ENCODE results near the gene TPSD1. TPM values are rescaled to one million over a fixed set of nuclear protein-coding genes. Genes with fewer than 3 reads are reported as not detected.

TPSD1 gene
- total RNA-seq, 1 donor from 2014 or later: not detected

DNA sequence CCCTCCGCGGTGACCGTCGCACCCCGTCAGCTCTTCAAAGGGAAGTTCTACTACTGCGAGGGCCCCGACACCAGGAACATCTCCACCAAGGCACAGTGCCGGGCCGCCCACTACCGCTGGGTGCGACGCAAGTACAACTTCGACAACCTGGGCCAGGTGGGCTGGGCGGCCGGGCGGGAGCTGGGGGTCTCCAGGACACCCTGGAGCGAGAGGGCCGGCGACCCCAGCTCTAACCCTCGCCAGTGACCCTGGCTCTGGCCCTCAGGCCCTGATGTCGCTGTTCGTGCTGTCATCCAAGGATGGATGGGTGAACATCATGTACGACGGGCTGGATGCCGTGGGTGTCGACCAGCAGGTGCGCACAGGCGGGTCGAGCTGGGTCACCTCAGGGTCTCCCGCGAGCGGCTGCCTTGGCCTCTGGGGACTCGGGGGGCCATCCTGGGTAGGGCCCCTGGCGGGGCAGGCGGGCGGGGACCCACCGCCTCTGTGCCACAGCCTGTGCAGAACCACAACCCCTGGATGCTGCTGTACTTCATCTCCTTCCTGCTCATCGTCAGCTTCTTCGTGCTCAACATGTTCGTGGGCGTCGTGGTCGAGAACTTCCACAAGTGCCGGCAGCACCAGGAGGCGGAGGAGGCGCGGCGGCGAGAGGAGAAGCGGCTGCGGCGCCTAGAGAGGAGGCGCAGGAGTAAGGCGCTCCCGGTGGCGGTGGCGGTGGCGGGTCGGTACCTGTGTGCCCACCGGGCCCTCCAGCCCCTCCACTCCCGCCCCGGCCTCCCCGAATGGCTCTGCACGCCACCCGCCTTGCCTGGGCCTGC lies 44.2 kb upstream of the TPSD1 start:
- TF ChIP-seq, protein P1, sequence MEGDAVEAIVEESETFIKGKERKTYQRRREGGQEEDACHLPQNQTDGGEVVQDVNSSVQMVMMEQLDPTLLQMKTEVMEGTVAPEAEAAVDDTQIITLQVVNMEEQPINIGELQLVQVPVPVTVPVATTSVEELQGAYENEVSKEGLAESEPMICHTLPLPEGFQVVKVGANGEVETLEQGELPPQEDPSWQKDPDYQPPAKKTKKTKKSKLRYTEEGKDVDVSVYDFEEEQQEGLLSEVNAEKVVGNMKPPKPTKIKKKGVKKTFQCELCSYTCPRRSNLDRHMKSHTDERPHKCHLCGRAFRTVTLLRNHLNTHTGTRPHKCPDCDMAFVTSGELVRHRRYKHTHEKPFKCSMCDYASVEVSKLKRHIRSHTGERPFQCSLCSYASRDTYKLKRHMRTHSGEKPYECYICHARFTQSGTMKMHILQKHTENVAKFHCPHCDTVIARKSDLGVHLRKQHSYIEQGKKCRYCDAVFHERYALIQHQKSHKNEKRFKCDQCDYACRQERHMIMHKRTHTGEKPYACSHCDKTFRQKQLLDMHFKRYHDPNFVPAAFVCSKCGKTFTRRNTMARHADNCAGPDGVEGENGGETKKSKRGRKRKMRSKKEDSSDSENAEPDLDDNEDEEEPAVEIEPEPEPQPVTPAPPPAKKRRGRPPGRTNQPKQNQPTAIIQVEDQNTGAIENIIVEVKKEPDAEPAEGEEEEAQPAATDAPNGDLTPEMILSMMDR (IDR thresholded peaks at IDR 0.05; ENCODE audit: unreplicated experiment): no peak
- Mint-ChIP-seq H3K27ac (no peak overlapping the region), H3K9me3 (no peaks in the 10 kb centered on the region), H3K4me1 (no peaks in the 10 kb centered on the region), H3K27me3 (ENCODE audit: low read depth) (no peaks in the 10 kb centered on the region), H3K4me3 (no peak overlapping the region), H3K36me3 (no peaks in the 10 kb centered on the region)
- DNase-seq (ENCODE audit: low spot score in 2 of 2, unreplicated experiment in 2 of 2): no peak

DNA sequence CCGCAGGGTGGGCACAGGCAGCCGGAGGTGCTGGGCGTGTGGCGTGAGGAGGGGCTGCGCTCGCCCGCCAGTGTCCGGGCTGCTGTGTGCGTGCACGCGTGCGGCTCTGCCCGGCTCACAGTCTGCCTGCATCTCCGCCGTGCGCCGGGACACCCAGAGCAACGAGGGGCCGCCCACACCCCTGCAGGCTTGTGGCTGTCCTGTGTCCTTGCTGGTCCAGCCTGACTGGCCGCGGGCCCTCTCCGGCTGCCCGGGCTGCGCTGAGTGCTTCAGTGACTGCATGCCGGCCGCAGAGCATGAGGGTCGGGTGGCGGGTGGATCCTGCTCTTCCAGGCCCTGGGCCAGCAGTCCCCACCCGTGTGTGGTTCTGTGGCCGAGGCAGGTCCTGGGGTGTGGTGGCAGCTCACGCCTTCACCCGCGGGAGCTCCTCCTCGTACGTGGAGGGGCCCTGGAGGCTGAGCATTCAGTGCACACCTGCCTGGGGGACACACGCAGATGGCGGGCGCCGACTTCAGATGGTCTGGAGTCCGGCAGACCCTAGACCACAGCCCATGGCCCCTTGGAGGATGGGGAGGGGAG lies 43.2 kb upstream of the TPSD1 start:
- TF ChIP-seq, protein P1 (IDR thresholded peaks at IDR 0.05; ENCODE audit: unreplicated experiment): no peak
- no peak overlapping the region for H3K4me3 Mint-ChIP-seq
- no peaks in the 10 kb centered on the region for H3K4me1 Mint-ChIP-seq
- no peak for DNase-seq (ENCODE audit: low spot score in 2 of 2, unreplicated experiment in 2 of 2)
- no peaks in the 10 kb centered on the region for H3K9me3 Mint-ChIP-seq
- no peak overlapping the region for H3K27ac Mint-ChIP-seq
- no peaks in the 10 kb centered on the region for H3K36me3 Mint-ChIP-seq
- H3K27me3 Mint-ChIP-seq (ENCODE audit: low read depth): no peaks in the 10 kb centered on the region

DNA sequence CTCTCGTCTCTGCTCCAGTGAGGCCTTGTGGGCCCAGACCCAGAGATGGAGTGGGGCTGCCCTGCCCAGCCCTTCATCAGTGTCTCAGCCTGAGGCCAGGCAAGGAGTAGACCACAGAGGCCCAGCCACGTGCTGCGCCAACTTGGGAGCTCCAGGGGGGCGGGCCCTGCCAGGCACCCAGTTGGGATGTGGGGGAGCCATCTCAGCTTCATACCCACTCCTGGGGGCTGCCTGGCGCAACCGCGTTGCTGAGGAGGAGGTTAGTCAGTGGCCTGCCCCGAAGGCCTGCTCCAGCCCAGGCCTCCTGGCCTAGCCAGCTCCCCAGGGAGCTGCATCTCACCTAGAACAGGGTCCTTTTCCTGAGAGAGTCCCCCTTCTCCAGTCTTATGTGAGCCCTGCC lies 42.6 kb upstream of the TPSD1 start:
- Mint-ChIP-seq H3K27me3 (ENCODE audit: low read depth) (no peaks in the 10 kb centered on the region), H3K4me3 (no peak overlapping the region), H3K9me3 (no peaks in the 10 kb centered on the region), H3K36me3 (no peaks in the 10 kb centered on the region), H3K4me1 (no peaks in the 10 kb centered on the region), H3K27ac (no peak overlapping the region)
- no peak for DNase-seq (ENCODE audit: low spot score in 2 of 2, unreplicated experiment in 2 of 2)
- TF ChIP-seq, protein P1 (IDR thresholded peaks at IDR 0.05; ENCODE audit: unreplicated experiment): no peak

DNA sequence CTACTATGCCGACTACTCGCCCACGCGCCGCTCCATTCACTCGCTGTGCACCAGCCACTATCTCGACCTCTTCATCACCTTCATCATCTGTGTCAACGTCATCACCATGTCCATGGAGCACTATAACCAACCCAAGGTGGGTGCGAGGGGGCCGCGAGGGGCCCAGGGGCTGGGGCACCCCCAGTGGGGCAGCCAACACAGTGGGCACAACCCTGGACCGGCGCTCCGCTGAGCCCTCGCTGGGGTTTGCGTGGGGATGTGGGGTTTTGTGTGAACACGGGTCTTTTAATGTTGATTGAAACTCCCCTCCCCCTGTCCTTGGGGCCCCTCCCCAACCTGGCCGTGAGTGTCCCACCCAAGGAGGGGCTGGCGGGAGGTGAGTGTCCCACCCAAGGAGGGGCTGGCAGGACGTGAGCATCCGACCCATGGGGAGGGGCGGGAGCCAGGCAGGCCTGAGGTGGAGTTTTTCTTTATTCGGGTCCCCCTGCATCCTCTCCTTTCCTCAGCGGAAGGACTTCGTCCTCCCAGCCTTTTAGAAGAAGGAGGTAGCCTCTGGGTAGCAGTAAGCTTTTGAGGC lies 42.0 kb upstream of the TPSD1 start:
- TF ChIP-seq, protein P1 (IDR thresholded peaks at IDR 0.05; ENCODE audit: unreplicated experiment): no peak
- Mint-ChIP-seq H3K36me3 (no peaks in the 10 kb centered on the region), H3K27me3 (ENCODE audit: low read depth) (no peaks in the 10 kb centered on the region), H3K4me1 (no peaks in the 10 kb centered on the region), H3K27ac (no peak overlapping the region), H3K4me3 (no peak overlapping the region), H3K9me3 (no peaks in the 10 kb centered on the region)
- no peak for DNase-seq (ENCODE audit: low spot score in 2 of 2, unreplicated experiment in 2 of 2)

DNA sequence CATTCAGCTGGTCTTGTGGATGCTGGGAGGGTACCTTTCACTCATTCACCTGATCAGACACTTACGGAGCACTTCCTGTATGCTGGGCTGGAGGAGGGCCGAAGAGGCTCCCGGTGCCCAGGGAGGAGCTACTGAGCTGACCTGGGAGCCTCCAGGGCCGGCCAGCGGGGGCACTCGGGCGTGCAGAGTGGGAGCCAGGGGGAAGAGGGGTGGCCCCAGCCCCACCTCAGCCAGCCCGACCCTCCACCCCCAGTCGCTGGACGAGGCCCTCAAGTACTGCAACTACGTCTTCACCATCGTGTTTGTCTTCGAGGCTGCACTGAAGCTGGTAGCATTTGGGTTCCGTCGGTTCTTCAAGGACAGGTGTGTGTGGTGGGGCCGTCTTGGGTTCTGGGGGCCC lies 41.1 kb upstream of the TPSD1 start:
- no peak overlapping the region for H3K4me3 Mint-ChIP-seq
- TF ChIP-seq, protein P1 (IDR thresholded peaks at IDR 0.05; ENCODE audit: unreplicated experiment): no peak
- H3K27me3 Mint-ChIP-seq (ENCODE audit: low read depth): no peaks in the 10 kb centered on the region
- H3K27ac Mint-ChIP-seq: no peak overlapping the region
- H3K4me1 Mint-ChIP-seq: no peaks in the 10 kb centered on the region
- no peak for DNase-seq (ENCODE audit: low spot score in 2 of 2, unreplicated experiment in 2 of 2)
- H3K36me3 Mint-ChIP-seq: no peaks in the 10 kb centered on the region
- no peaks in the 10 kb centered on the region for H3K9me3 Mint-ChIP-seq
